Peyer's patch (tissue), 4 donors: ENCODE data around the gene NCKAP5L.

Source experiments
- CTCF ChIP-seq, 6 experiments: fragments of 450-650 bp in 4 of 6; fragments of 200-600 bp in 2 of 6; sonication (generic) in 1 of 6; IDR thresholded peaks; one replicate each; pipeline ENCODE4 v1.5.1; 2017 to 2019; ENCODE audit warnings: antibody characterized with exemption in 6 of 6, mild to moderate bottlenecking in 3 of 6, moderate library complexity in 1 of 6
- POLR2A ChIP-seq, 2 donors: fragments of 450-650 bp; IDR thresholded peaks; one replicate each; pipeline ENCODE4 v1.5.1; 2017; ENCODE audit warnings: antibody characterized with exemption in 2 of 2, mild to moderate bottlenecking in 2 of 2, moderate library complexity in 2 of 2

- peak; percentile 31 to 68 (median 60) for TF ChIP-seq CTCF (IDR thresholded peaks at IDR 0.05)
- TF ChIP-seq POLR2A (IDR thresholded peaks at IDR 0.05) = no peak
These were observed 10.9 kb upstream of the NCKAP5L start for GRCh38 chr12:49838973-49839633.
